ENCODE data around the gene CTAGE1. TPM values are rescaled to one million over a fixed set of nuclear protein-coding genes. Genes with fewer than 3 reads are reported as not detected.

Gene CTAGE1
- total and polyA plus RNA-seq, 2 donors from 2014 or later, result not detected

GRCh38 chr18:22405142-22405541, 12.6 kb downstream of the CTAGE1 start:
- peaks cover 0 to 4% (median 0%) of the 10 kb centered on the region in 3 donors for H3K9me3 ChIP-seq (ENCODE audit: control insufficient read depth in 2 of 3, insufficient read depth in 1 of 3, low read length in 3 of 3)
- no peaks in the 10 kb centered on the region for H3K36me3 ChIP-seq (ENCODE audit: control insufficient read depth in 2 of 3, insufficient read depth in 3 of 3, low read length in 3 of 3)
- no peak for FAIRE-seq
- no peaks in the 10 kb centered on the region for H3K27me3 ChIP-seq (ENCODE audit: control insufficient read depth, insufficient read depth, low read length)
- H3K27ac ChIP-seq (ENCODE audit: low read depth in 2 of 2, low read length in 2 of 2), result no peak overlapping the region
- H3K4me3 ChIP-seq (ENCODE audit: low read length in 3 of 3), result no peak overlapping the region
- TF ChIP-seq CTCF (IDR thresholded peaks at IDR 0.05; ENCODE audit: borderline replicate concordance, extremely low read depth, insufficient read depth), result no peak
- H3K9ac ChIP-seq (ENCODE audit: low read length in 3 of 3), result no peak overlapping the region
- DNase-seq, result no peak
- intact Hi-C loops (cut with DNase I), result no loop called here
- H3K4me1 ChIP-seq (ENCODE audit: control insufficient read depth in 2 of 3, insufficient read depth in 2 of 3, low read depth in 1 of 3, low read length in 3 of 3), result no peaks in the 10 kb centered on the region

DNA sequence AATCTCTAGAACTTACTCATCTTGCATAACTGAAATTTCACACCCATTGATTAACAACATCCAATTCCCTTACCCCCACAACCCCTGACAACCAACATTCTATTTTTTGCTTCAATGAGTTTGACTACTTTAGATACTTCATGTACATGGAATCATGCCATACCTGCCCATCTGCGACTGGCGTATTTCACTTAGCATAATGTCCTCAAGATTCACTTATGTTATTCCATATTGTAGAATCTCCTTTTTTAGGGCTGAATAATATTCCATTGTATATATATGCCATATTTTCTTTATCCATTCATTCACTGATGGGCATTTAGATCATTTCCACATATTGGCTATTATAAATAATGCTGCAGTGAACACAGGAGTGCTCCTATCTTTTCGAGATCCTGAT, 13.8 kb downstream of the CTAGE1 start:
- intact Hi-C loops (cut with DNase I), result no loop called here
- Histone ChIP-seq H3K4me3 (ENCODE audit: low read length in 3 of 3) (no peak overlapping the region), H3K27ac (ENCODE audit: low read depth in 2 of 2, low read length in 2 of 2) (no peak overlapping the region), H3K36me3 (ENCODE audit: control insufficient read depth in 2 of 3, insufficient read depth in 3 of 3, low read length in 3 of 3) (no peaks in the 10 kb centered on the region), H3K27me3 (ENCODE audit: control insufficient read depth, insufficient read depth, low read length) (no peaks in the 10 kb centered on the region), H3K9me3 (ENCODE audit: control insufficient read depth in 2 of 3, insufficient read depth in 1 of 3, low read length in 3 of 3) (peaks cover 0 to 4% (median 0%) of the 10 kb centered on the region in 3 donors), H3K4me1 (ENCODE audit: control insufficient read depth in 2 of 3, insufficient read depth in 2 of 3, low read depth in 1 of 3, low read length in 3 of 3) (no peaks in the 10 kb centered on the region), H3K9ac (ENCODE audit: low read length in 3 of 3) (no peak overlapping the region)
- FAIRE-seq, result no peak
- no peak for DNase-seq
- TF ChIP-seq CTCF (IDR thresholded peaks at IDR 0.05; ENCODE audit: borderline replicate concordance, extremely low read depth, insufficient read depth), result no peak

GRCh38 chr18:22399949-22400348, 17.8 kb downstream of the CTAGE1 start:
- no peak overlapping the region for H3K27ac ChIP-seq (ENCODE audit: low read depth in 2 of 2, low read length in 2 of 2)
- no peak overlapping the region for H3K4me3 ChIP-seq (ENCODE audit: low read length in 3 of 3)
- peaks cover 0 to 1% (median 0%) of the 10 kb centered on the region in 3 donors for H3K9me3 ChIP-seq (ENCODE audit: control insufficient read depth in 2 of 3, insufficient read depth in 1 of 3, low read length in 3 of 3)
- DNase-seq (no peak), FAIRE-seq (no peak)
- H3K27me3 ChIP-seq (ENCODE audit: control insufficient read depth, insufficient read depth, low read length), result no peaks in the 10 kb centered on the region
- TF ChIP-seq CTCF (IDR thresholded peaks at IDR 0.05; ENCODE audit: borderline replicate concordance, extremely low read depth, insufficient read depth), result no peak
- H3K9ac ChIP-seq (ENCODE audit: low read length in 3 of 3), result no peak overlapping the region
- H3K4me1 ChIP-seq (ENCODE audit: control insufficient read depth in 2 of 3, insufficient read depth in 2 of 3, low read depth in 1 of 3, low read length in 3 of 3), result no peaks in the 10 kb centered on the region
- no peaks in the 10 kb centered on the region for H3K36me3 ChIP-seq (ENCODE audit: control insufficient read depth in 2 of 3, insufficient read depth in 3 of 3, low read length in 3 of 3)
- intact Hi-C loops (cut with DNase I), result no loop called here

DNA sequence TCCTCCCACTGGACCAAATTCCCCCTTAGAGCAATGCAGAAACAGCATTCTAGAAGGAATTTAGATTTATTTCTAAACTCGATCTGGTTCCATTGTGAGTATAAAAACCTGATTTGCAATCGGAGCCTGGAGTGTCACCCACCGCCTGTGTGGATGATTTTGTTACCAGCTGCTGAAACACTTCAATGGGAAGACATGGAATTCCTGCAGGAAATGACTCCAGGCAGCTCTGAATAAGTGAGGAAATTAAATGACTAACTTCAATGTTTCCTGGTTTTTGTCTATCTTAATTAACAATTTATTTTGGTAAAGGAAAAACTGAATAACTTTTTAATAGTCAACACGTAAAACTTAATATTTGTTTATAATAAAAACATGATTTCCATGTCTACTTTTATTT, 19.3 kb downstream of the CTAGE1 start:
- no peak overlapping the region for H3K9ac ChIP-seq (ENCODE audit: low read length in 3 of 3)
- intact Hi-C loops (cut with DNase I), result no loop called here
- no peaks in the 10 kb centered on the region for H3K27me3 ChIP-seq (ENCODE audit: control insufficient read depth, insufficient read depth, low read length)
- no peak for TF ChIP-seq CTCF (IDR thresholded peaks at IDR 0.05; ENCODE audit: borderline replicate concordance, extremely low read depth, insufficient read depth)
- no peaks in the 10 kb centered on the region for H3K9me3 ChIP-seq (ENCODE audit: control insufficient read depth in 2 of 3, insufficient read depth in 1 of 3, low read length in 3 of 3)
- peak in 1 of 5 donors; percentile 11 for DNase-seq
- H3K4me1 ChIP-seq (ENCODE audit: control insufficient read depth in 2 of 3, insufficient read depth in 2 of 3, low read depth in 1 of 3, low read length in 3 of 3), result no peaks in the 10 kb centered on the region
- no peak overlapping the region for H3K27ac ChIP-seq (ENCODE audit: low read depth in 2 of 2, low read length in 2 of 2)
- no peaks in the 10 kb centered on the region for H3K36me3 ChIP-seq (ENCODE audit: control insufficient read depth in 2 of 3, insufficient read depth in 3 of 3, low read length in 3 of 3)
- peak; percentile 70 for FAIRE-seq
- no peak overlapping the region for H3K4me3 ChIP-seq (ENCODE audit: low read length in 3 of 3)

All from kidney (tissue), 14 donors.